ENCODE measurements around the gene FURIN.
A peak's percentile ranks its signal among the peaks of the same experiment; 100 is the strongest.
"Not testable (repeated sequence)": the region's sequence is repeated elsewhere in the genome, so short reads cannot be mapped to it uniquely, and the experiment has no call there.

The FURIN gene

GRCh38 chr15:90902040-90902839, 33.9 kb downstream of the FURIN start:
- DNase-seq (ENCODE audit: low read depth in 3 of 3), result peak; percentile 45 to 59 (median 47)

DNA sequence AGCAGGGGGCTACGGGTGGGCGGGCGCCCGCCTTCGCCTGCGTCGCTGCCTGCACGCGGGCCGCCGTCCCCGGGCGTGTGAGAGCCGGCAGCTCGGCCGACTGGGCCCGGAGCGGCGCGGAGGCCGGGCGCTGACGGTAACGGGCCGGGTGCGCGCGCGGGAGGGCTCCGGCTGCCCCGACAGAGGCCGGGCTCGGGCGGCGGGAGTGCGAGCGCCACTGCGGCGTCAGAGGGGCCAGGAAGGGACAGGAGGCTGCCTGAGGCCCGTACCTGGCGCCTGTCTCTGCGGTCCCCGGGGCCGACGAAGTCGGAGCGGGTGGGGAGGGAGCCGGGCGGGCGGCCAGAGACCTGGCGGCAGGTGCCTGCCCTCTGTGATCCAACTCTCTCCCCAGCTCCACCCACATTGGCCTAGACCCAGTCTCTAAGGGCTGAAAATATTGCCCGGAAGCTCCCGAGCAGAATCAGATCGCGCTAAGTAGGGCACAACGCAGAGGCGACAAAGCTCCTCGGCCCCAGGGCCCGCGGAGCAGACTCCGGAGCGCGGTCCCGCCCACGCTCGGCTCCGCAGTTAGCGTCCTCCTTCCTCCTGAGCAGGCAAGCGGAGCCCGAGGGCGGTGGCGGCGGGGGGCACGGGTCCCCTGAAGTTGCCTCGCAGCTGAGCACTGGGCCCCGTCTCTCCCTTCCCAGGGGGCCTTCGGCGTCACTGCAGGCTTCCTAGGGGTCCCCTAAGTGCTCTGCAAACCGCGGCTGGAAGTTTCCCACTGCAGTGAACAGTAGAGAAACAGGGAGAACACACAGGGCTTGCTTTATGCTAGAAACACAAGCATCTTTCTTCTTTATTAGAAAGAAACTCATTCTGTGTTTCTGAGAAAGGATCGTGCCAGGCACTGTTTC, 34.7 kb downstream of the FURIN start, which contains the start of gene MAN2A2:
TSS of gene MAN2A2 (plus strand) at position 463 of the 893 bp plus-strand sequence. CDS start 906 bp downstream, outside the sequence.
- peak; percentile 60 to 83 (median 68) for DNase-seq (ENCODE audit: low read depth in 3 of 3)

- no peak for DNase-seq (ENCODE audit: low read depth in 3 of 3)
These were observed 35.5 kb downstream of the FURIN start for GRCh38 chr15:90903733-90904536.

GRCh38 chr15:90904746-90905145, 36.4 kb downstream of the FURIN start:
- DNase-seq (ENCODE audit: low read depth in 3 of 3), result no peak

- DNase-seq (ENCODE audit: low read depth in 3 of 3), result no peak
These were observed 37.2 kb downstream of the FURIN start for GRCh38 chr15:90905306-90906180.

DNA sequence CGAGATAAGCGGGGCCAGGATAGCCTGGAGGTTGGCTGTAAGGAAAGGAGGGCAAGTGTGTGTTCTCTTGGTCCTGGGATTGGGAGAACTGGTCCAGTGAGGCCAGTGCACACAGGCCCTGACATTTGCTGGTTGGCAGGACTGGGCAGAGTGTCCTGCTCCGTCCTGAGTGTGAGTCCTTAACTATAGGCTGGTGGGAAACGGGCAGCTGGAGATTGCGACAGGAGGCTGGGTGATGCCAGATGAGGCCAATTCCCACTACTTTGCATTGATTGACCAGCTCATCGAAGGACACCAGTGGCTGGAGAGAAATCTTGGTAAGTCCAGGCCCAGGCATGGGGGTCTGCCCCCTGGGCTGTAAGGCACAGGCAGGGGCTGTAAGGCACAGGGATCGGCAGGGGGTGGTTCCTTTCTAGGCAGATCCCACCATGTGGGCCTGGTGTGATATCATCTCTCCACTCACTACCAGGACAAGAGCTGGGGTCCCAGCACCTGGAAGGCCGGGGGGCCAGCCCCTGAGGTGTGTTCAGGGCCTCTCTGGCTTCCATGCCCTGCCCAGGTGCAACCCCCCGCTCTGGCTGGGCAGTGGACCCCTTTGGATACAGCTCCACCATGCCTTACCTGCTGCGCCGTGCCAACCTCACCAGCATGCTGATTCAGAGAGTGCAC, 37.9 kb downstream of the FURIN start:
- DNase-seq (ENCODE audit: low read depth in 3 of 3), result no peak

- DNase-seq (ENCODE audit: low read depth in 3 of 3), result no peak
These were observed 38.8 kb downstream of the FURIN start for GRCh38 chr15:90907051-90907660.

GRCh38 chr15:90907838-90908507, 39.6 kb downstream of the FURIN start:
- DNase-seq (ENCODE audit: low read depth in 3 of 3), result no peak

DNA sequence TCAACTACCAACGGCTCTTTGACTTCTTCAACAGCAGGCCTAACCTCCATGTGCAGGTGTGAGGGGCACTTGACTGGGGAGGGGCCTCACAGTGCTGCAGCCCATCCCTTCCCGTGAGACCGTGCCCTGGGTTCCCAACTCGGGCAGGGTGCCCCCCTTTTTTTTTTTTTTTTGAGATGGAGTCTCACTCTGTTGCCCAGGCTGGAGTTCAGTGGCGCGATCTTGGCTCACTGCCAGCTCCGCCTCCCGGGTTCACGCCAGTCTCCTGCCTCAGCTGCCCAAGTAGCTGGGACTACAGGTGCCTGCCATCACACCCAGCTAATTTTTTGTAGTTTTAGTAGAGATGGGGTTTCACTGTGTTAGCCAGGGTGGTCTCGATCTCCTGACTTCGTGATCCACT, 41.1 kb downstream of the FURIN start:
- not testable (repeated sequence) for DNase-seq (ENCODE audit: low read depth in 3 of 3)

GRCh38 chr15:90909976-90910375, 41.6 kb downstream of the FURIN start:
- DNase-seq (ENCODE audit: low read depth in 3 of 3), result no peak

GRCh38 chr15:90910441-90911301, 42.3 kb downstream of the FURIN start:
- no peak for DNase-seq (ENCODE audit: low read depth in 3 of 3)

DNA sequence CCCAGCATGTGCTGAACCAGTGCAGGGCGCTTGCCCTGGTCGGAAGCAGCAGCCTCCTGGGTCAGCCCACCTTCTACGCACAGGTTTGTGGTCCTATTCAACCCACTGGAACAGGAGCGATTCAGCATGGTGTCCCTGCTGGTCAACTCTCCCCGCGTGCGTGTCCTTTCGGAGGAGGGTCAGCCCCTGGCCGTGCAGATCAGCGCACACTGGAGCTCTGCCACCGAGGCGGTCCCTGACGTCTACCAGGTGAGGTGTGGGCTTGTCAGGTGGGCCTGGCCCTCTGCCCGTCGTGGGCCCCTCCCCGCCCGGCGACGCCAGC, 42.9 kb downstream of the FURIN start:
- no peak for DNase-seq (ENCODE audit: low read depth in 3 of 3)

DNA sequence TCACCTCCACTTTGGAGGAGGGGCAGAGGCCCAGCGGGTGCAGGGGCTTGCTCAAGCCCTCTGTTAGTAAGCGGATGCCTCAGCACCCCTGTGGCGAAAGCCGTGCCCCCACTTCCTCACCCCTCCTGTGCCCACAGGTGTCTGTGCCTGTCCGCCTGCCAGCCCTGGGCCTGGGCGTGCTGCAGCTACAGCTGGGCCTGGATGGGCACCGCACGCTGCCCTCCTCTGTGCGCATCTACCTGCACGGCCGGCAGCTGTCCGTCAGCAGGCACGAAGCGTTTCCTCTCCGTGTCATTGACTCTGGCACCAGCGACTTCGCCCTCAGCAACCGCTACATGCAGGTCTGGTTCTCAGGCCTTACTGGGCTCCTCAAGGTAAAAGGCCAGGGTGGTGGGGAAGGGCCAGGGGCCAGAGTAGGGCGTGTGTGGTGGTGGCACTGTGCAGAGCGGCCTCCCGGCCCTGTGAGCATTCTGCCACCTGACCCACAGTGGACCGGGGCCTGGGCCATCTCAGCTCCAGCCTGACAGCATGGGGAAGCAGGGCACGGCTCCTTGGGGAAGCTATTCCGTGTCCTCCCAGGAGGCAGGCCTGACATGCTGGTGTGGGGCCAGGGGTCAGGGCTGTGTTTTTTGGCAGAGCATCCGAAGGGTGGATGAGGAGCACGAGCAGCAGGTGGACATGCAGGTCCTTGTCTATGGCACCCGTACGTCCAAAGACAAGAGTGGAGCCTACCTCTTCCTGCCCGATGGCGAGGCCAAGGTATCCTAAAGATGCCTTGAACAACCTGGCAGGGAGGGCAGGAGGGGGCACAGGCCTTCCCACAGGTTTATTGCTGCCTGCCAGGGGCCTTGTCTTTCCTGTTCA, 43.8 kb downstream of the FURIN start:
- no peak for DNase-seq (ENCODE audit: low read depth in 3 of 3)

- DNase-seq (ENCODE audit: low read depth in 3 of 3), result no peak
These were observed 44.3 kb downstream of the FURIN start for GRCh38 chr15:90912770-90913075.

DNA sequence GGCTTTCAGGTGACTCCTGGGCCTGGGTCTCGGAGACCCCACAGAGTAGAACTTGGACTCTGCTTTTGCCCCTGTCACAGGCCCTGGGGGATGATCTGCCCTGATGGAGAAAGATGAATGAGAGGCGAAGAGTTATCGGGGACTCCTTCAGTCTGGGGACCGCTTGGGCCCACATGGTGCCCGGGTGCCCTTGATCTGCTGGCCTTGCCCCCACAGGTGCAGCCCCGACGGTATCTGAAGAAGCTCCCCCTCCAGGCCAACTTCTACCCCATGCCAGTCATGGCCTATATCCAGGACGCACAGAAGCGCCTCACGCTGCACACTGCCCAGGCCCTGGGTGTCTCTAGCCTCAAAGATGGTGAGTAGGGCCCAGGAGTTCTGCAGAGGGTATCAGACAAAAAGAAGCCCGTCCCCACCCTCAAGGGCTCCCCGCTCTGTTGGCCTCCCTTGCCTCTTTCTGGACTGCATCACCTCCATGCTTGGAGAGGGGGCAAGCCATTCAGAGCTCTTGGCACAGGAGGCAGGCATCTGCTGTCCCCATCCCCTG, 45.1 kb downstream of the FURIN start:
- DNase-seq (ENCODE audit: low read depth in 3 of 3), result no peak

- no peak for DNase-seq (ENCODE audit: low read depth in 3 of 3)
These were observed 46.1 kb downstream of the FURIN start for GRCh38 chr15:90914305-90915080.

Data from stimulated activated CD4-positive, alpha-beta T cell treated with anti-CD3 and anti-CD28 coated beads, TNF-alpha, amount 100 ng/mL, for 48 hours (primary cell).